Liver (tissue), 9 donors: ENCODE data around the gene IFRD1. TPM values are rescaled to one million over a fixed set of nuclear protein-coding genes. Genes with fewer than 3 reads are reported as not detected.

Experiments
- DNase-seq: peaks from one replicate; pipeline ENCODE4 v3.0.0-alpha.2; 2017; ENCODE audit warnings: low spot score
- H3K27ac ChIP-seq, 2 donors: one replicate each; pipeline ENCODE4 v1.7.0; 2013; ENCODE audit warnings: inconsistent platforms in 2 of 2, low read length in 2 of 2, control low read depth in 1 of 2, low read depth in 1 of 2, mild to moderate bottlenecking in 1 of 2
- H3K27me3 ChIP-seq, 4 donors: one replicate each; pipeline versions ENCODE4 v1.6.1 to v1.7.0; 2013; ENCODE audit warnings: low read length in 3 of 4, inconsistent platforms in 1 of 4, mild to moderate bottlenecking in 1 of 4, moderate library complexity in 1 of 4; ENCODE audit not compliant: control insufficient read depth in 4 of 4, insufficient read depth in 4 of 4
- H3K36me3 ChIP-seq, 4 donors: one replicate each; pipeline versions ENCODE4 v1.6.1 to v1.7.0; 2013; ENCODE audit warnings: low read length in 3 of 4, mild to moderate bottlenecking in 3 of 4, low read depth in 1 of 4, moderate library complexity in 1 of 4; ENCODE audit not compliant: control insufficient read depth in 4 of 4, insufficient read depth in 3 of 4
- H3K4me1 ChIP-seq, 4 donors: one replicate each; pipeline versions ENCODE4 v1.6.1 to v1.7.0; 2013; ENCODE audit warnings: low read length in 3 of 4, mild to moderate bottlenecking in 3 of 4, moderate library complexity in 1 of 4; ENCODE audit not compliant: control insufficient read depth in 4 of 4, insufficient read depth in 4 of 4
- H3K4me3 ChIP-seq, 3 donors: one replicate each; pipeline versions ENCODE4 v1.6.1 to v1.7.0; 2013; ENCODE audit warnings: low read length in 3 of 3, control low read depth in 1 of 3, low read depth in 1 of 3, mild to moderate bottlenecking in 1 of 3
- H3K9ac ChIP-seq, 2 donors: one replicate each; pipeline ENCODE4 v1.7.0; 2013; ENCODE audit warnings: low read length in 2 of 2, mild to moderate bottlenecking in 2 of 2, moderate library complexity in 2 of 2, control low read depth in 1 of 2, low read depth in 1 of 2
- H3K9me3 ChIP-seq, 4 donors: one replicate each; pipeline versions ENCODE4 v1.6.1 to v1.7.0; 2013; ENCODE audit warnings: low read length in 3 of 4; ENCODE audit not compliant: control insufficient read depth in 4 of 4
- EGR1 ChIP-seq, 2 donors: IDR thresholded peaks; 2 replicates each; pipeline ENCODE4 v1.6.1; 2016 to 2018; ENCODE audit warnings: antibody characterized with exemption in 2 of 2, low read depth in 2 of 2
- FOXA1 ChIP-seq: IDR thresholded peaks from 2 replicates; pipeline ENCODE4 v1.6.1; 2016; ENCODE audit warnings: antibody characterized with exemption
- FOXA2 ChIP-seq: IDR thresholded peaks from 2 replicates; pipeline ENCODE4 v1.6.1; 2016; ENCODE audit warnings: antibody characterized with exemption
- GABPA ChIP-seq, 2 donors: IDR thresholded peaks in 1 of 2; conservative IDR thresholded peaks in 1 of 2; 2 replicates each; pipeline ENCODE4 v1.6.1; 2016; ENCODE audit warnings: antibody characterized with exemption in 2 of 2, mild to moderate bottlenecking in 1 of 2, moderate library complexity in 1 of 2
- HNF4A ChIP-seq, 2 donors: conservative IDR thresholded peaks; 2 replicates each; pipeline ENCODE4 v1.6.1; 2016; ENCODE audit warnings: antibody characterized with exemption in 2 of 2, mild to moderate bottlenecking in 2 of 2
- HNF4G ChIP-seq: IDR thresholded peaks from 2 replicates; pipeline ENCODE4 v1.6.1; 2016; ENCODE audit warnings: antibody characterized with exemption
- JUND ChIP-seq, 2 donors: IDR thresholded peaks; 2 replicates each; pipeline ENCODE4 v1.6.1; 2016; ENCODE audit warnings: antibody characterized with exemption in 2 of 2
- NR2F2 ChIP-seq: IDR thresholded peaks from 2 replicates; pipeline ENCODE4 v1.6.1; 2016; ENCODE audit warnings: antibody characterized with exemption
- RAD21 ChIP-seq, 2 donors: IDR thresholded peaks; 2 replicates each; pipeline ENCODE4 v1.6.1; 2016; ENCODE audit warnings: antibody characterized with exemption in 2 of 2, mild to moderate bottlenecking in 2 of 2
- RXRA ChIP-seq, 2 donors: IDR thresholded peaks; 2 replicates each; pipeline ENCODE4 v1.6.1; 2017 to 2018; ENCODE audit warnings: antibody characterized with exemption in 2 of 2, mild to moderate bottlenecking in 1 of 2
- SP1 ChIP-seq: IDR thresholded peaks from 2 replicates; pipeline ENCODE4 v1.6.1; 2018; ENCODE audit warnings: antibody characterized with exemption, mild to moderate bottlenecking
- TAF1 ChIP-seq: conservative IDR thresholded peaks from 2 replicates; pipeline ENCODE4 v1.6.1; 2016; ENCODE audit warnings: antibody characterized with exemption, mild to moderate bottlenecking
- YY1 ChIP-seq: IDR thresholded peaks from 2 replicates; pipeline ENCODE4 v1.6.1; 2016; ENCODE audit warnings: antibody characterized with exemption, mild to moderate bottlenecking
- WGBS: extraction: QIAGEN DNeasy Blood & Tissue Kit; methylation state at CpG from one replicate; pipeline ENCODE4 v1.1.7; 2013; 5-methylcytosine and 5-hydroxymethylcytosine counted together
- polyA plus RNA-seq, 2 donors: library from polyadenylated mRNA; stranded (reverse) in 1 of 2; unstranded in 1 of 2; fragments of 200-250 nt in 1 of 2; fragments of >200 nt in 1 of 2; fragmentation: Nextera tagmentation in 1 of 2; extraction: Ambion mirVana in 1 of 2; gene quantifications; one replicate each; pipeline versions ENCODE4 v1.2.1 to v1.2.3, GENCODE V29; 2013 to 2015
- total RNA-seq, 2 donors: library from RNA; depleted of rRNA; stranded (reverse); fragments of >200 nt; gene quantifications; one replicate each; pipeline ENCODE4 v1.2.3, GENCODE V29; 2014
- TF ChIP-seq, protein P1 (sequence below): fragments of 150-350 bp; IDR thresholded peaks from 2 replicates; pipeline ENCODE4 v1.5.1; 2017; ENCODE audit warnings: improper control_type of control experiment, low read depth, low read length; ENCODE audit not compliant: missing input control
- TF ChIP-seq, protein P2 (sequence below): IDR thresholded peaks from 2 replicates; pipeline ENCODE4 v1.6.1; 2016; ENCODE audit warnings: antibody characterized with exemption
- TF ChIP-seq, protein P3 (sequence below): IDR thresholded peaks from 2 replicates; pipeline ENCODE4 v1.6.1; 2016; ENCODE audit warnings: antibody characterized with exemption, mild to moderate bottlenecking
- TF ChIP-seq, protein P4 (sequence below): IDR thresholded peaks from 2 replicates; pipeline ENCODE4 v1.6.1; 2016; ENCODE audit warnings: antibody characterized with exemption
- TF ChIP-seq, protein P5 (sequence below): IDR thresholded peaks from 2 replicates; pipeline ENCODE4 v1.6.1; 2016; ENCODE audit warnings: antibody characterized with exemption
- donor health status: healthy.
- donor health status: healthy.
- donor health status: healthy.
- donor health status: healthy.
- donor health status: healthy.

Gene IFRD1, protein sequence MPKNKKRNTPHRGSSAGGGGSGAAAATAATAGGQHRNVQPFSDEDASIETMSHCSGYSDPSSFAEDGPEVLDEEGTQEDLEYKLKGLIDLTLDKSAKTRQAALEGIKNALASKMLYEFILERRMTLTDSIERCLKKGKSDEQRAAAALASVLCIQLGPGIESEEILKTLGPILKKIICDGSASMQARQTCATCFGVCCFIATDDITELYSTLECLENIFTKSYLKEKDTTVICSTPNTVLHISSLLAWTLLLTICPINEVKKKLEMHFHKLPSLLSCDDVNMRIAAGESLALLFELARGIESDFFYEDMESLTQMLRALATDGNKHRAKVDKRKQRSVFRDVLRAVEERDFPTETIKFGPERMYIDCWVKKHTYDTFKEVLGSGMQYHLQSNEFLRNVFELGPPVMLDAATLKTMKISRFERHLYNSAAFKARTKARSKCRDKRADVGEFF
- 10 to 100 TPM; 11.5 to 30.6 TPM for total RNA-seq
- 10 to 100 TPM in 1 of 2 donors, 1 to 10 TPM in 1; 7.7 to 35.6 TPM for polyA plus RNA-seq

DNA sequence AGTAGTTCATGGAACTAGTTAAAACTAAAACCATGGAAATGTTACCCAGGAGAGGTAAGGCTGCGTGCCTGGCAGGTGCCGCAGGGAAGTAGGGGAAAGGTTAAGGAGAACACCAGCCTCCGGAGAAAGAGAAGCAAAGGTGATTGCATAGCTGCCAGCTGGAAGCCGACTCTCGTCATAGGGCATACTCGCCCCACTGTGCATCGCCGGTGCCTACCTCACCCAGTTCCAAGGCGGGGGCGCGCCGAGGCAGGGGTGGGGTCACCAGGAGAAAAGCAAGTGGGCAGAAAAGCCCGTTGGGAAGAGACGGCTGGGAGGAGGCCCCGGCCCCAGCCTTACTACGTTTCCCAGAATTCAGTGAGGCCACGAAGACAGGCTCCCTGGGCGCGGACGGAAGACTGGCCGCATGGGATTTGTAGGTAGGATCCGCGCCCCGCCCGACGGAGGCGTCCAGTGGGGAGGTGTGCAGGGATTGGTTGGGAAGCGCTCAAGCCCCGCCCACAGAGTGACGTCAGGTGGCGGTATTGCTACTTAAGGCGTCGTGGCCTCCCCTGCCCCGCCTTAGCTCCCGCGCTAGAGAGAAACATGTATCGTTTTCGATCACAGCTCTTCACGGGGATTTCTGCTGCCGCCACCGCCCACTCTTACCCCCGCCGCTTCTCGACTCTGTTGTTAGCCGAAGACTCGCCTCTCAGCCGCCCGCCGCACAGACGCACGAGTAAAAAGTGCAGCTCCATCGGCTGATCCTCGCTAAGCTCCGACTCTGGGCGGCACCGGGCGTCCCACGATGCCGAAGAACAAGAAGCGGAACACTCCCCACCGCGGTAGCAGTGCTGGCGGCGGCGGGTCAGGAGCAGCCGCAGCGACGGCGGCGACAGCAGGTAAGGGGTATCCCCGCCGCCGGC is at the start of gene IFRD1:
Gene IFRD1 (plus strand): TSS at position 559 of the 905 bp plus-strand sequence. CDS start 229 bp downstream, at position 788.
- TF ChIP-seq YY1 (no peak), GABPA (IDR thresholded peaks at IDR 0.05 in 1 of 2, conservative IDR thresholded peaks at IDR 0.05 in 1 of 2) (peak in 1 of 2 donors; percentile 20), HNF4A (conservative IDR thresholded peaks at IDR 0.05) (peak in 1 of 2 donors; percentile 27), RAD21 (IDR thresholded peaks at IDR 0.05) (peak; percentile 23 to 31), FOXA2 (no peak), TAF1 (peak; percentile 99), EGR1 (IDR thresholded peaks at IDR 0.05; ENCODE audit: low read depth in 2 of 2) (peak in 1 of 2 donors; percentile 0), RXRA (IDR thresholded peaks at IDR 0.05) (peak; percentile 74 to 81), JUND (IDR thresholded peaks at IDR 0.05) (peak in 1 of 2 donors; percentile 15), FOXA1 (no peak), SP1 (peak; percentile 84), NR2F2 (no peak), HNF4G (peak; percentile 21)
- TF ChIP-seq, protein P1, sequence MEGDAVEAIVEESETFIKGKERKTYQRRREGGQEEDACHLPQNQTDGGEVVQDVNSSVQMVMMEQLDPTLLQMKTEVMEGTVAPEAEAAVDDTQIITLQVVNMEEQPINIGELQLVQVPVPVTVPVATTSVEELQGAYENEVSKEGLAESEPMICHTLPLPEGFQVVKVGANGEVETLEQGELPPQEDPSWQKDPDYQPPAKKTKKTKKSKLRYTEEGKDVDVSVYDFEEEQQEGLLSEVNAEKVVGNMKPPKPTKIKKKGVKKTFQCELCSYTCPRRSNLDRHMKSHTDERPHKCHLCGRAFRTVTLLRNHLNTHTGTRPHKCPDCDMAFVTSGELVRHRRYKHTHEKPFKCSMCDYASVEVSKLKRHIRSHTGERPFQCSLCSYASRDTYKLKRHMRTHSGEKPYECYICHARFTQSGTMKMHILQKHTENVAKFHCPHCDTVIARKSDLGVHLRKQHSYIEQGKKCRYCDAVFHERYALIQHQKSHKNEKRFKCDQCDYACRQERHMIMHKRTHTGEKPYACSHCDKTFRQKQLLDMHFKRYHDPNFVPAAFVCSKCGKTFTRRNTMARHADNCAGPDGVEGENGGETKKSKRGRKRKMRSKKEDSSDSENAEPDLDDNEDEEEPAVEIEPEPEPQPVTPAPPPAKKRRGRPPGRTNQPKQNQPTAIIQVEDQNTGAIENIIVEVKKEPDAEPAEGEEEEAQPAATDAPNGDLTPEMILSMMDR = no peak
- TF ChIP-seq, protein P2, sequence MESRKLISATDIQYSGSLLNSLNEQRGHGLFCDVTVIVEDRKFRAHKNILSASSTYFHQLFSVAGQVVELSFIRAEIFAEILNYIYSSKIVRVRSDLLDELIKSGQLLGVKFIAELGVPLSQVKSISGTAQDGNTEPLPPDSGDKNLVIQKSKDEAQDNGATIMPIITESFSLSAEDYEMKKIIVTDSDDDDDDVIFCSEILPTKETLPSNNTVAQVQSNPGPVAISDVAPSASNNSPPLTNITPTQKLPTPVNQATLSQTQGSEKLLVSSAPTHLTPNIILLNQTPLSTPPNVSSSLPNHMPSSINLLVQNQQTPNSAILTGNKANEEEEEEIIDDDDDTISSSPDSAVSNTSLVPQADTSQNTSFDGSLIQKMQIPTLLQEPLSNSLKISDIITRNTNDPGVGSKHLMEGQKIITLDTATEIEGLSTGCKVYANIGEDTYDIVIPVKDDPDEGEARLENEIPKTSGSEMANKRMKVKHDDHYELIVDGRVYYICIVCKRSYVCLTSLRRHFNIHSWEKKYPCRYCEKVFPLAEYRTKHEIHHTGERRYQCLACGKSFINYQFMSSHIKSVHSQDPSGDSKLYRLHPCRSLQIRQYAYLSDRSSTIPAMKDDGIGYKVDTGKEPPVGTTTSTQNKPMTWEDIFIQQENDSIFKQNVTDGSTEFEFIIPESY = no peak
- TF ChIP-seq, protein P3, sequence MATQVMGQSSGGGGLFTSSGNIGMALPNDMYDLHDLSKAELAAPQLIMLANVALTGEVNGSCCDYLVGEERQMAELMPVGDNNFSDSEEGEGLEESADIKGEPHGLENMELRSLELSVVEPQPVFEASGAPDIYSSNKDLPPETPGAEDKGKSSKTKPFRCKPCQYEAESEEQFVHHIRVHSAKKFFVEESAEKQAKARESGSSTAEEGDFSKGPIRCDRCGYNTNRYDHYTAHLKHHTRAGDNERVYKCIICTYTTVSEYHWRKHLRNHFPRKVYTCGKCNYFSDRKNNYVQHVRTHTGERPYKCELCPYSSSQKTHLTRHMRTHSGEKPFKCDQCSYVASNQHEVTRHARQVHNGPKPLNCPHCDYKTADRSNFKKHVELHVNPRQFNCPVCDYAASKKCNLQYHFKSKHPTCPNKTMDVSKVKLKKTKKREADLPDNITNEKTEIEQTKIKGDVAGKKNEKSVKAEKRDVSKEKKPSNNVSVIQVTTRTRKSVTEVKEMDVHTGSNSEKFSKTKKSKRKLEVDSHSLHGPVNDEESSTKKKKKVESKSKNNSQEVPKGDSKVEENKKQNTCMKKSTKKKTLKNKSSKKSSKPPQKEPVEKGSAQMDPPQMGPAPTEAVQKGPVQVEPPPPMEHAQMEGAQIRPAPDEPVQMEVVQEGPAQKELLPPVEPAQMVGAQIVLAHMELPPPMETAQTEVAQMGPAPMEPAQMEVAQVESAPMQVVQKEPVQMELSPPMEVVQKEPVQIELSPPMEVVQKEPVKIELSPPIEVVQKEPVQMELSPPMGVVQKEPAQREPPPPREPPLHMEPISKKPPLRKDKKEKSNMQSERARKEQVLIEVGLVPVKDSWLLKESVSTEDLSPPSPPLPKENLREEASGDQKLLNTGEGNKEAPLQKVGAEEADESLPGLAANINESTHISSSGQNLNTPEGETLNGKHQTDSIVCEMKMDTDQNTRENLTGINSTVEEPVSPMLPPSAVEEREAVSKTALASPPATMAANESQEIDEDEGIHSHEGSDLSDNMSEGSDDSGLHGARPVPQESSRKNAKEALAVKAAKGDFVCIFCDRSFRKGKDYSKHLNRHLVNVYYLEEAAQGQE = peak; percentile 96
- TF ChIP-seq, protein P4, sequence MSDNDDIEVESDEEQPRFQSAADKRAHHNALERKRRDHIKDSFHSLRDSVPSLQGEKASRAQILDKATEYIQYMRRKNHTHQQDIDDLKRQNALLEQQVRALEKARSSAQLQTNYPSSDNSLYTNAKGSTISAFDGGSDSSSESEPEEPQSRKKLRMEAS = peak; percentile 65
- TF ChIP-seq, protein P5, sequence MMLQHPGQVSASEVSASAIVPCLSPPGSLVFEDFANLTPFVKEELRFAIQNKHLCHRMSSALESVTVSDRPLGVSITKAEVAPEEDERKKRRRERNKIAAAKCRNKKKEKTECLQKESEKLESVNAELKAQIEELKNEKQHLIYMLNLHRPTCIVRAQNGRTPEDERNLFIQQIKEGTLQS = no peak
- peak within 1 kb of the TSS; percentile 91 to 100 for H3K9ac ChIP-seq
- DNase-seq = peak; percentile 100
- H3K27ac ChIP-seq = peak within 1 kb of the TSS; percentile 99 to 100
- H3K9me3 ChIP-seq = no peaks in the 10 kb centered on the region
- peaks cover 0 to 31% (median 5%) of the 10 kb centered on the region in 4 donors for H3K4me1 ChIP-seq
- peak within 1 kb of the TSS; percentile 84 to 96 (median 92) for H3K4me3 ChIP-seq
- H3K27me3 ChIP-seq = no peaks in the 10 kb centered on the region
- under 1% methylated on average over 73 of the region's 73 CpGs for WGBS
- H3K36me3 ChIP-seq = peaks cover 0 to under 1% (median 0%) of the 10 kb centered on the region in 4 donors
